A549 treated with CpdA at 1 μM for 4 hours (cell line): ENCODE measurements around the gene ITM2B. TPM values are rescaled to one million over a fixed set of nuclear protein-coding genes. Genes with fewer than 3 reads are reported as not detected.

ENCODE experiments used
- total RNA-seq: library from RNA; stranded (reverse); fragments of 200-300 nt; extraction: Qiagen RNA extraction; gene quantifications from 5 replicates; pipeline ENCODE4 v1.2.3, GENCODE V29; 2022; ENCODE audit warnings: low read depth

Gene ITM2B
- total RNA-seq: 125 to 180 TPM (median 139 TPM) in 5 replicates

DNA sequence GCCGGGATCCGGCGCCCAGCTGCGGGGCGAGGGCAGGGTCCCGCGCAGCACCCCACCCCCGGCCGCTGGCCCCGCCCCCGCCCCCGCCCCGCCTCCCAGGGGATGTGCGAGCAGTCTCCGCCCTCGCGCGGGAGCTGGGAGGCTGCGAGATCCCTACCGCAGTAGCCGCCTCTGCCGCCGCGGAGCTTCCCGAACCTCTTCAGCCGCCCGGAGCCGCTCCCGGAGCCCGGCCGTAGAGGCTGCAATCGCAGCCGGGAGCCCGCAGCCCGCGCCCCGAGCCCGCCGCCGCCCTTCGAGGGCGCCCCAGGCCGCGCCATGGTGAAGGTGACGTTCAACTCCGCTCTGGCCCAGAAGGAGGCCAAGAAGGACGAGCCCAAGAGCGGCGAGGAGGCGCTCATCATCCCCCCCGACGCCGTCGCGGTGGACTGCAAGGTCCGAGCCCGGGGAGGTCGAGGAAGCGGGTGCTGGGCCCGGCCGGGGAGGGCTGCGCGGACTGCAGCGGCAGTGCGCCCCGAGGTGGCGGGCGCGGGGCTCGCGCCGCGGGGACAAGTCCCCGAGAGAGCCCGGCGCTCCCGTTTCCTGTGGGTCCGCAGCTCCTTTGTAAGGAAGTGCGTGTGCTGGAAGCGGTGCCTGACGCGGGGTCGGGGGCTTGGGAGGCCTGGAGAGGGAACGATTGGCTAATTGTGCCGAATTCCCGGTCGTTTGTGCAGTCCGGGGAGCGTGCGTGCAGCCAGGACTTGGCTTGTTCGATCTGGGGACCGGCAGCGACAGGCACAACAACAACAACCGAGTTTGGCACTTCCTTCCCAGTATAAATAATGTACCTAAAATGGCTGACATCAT lies at the start of gene ITM2B:
Gene ITM2B (plus strand): TSS at position 161 of the 843 bp plus-strand sequence. CDS start 155 bp downstream, at position 316.

DNA sequence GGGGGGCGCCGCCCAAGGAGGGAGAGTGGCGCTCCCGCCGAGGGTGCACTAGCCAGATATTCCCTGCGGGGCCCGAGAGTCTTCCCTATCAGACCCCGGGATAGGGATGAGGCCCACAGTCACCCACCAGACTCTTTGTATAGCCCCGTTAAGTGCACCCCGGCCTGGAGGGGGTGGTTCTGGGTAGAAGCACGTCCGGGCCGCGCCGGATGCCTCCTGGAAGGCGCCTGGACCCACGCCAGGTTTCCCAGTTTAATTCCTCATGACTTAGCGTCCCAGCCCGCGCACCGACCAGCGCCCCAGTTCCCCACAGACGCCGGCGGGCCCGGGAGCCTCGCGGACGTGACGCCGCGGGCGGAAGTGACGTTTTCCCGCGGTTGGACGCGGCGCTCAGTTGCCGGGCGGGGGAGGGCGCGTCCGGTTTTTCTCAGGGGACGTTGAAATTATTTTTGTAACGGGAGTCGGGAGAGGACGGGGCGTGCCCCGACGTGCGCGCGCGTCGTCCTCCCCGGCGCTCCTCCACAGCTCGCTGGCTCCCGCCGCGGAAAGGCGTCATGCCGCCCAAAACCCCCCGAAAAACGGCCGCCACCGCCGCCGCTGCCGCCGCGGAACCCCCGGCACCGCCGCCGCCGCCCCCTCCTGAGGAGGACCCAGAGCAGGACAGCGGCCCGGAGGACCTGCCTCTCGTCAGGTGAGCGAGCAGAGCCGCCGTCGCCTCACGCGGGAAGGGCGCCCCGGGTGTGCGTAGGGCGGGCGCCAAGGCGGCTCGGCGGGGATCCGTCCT lies 70.5 kb downstream of the ITM2B start, which contains the start of gene RB1:
Gene RB1 (plus strand): TSS at position 393 of the 784 bp plus-strand sequence. CDS start 162 bp downstream, at position 555.

Other genes with a start within 250 kb of the ITM2B start
- 28.9 to 33.4 TPM (median 31.3 TPM) in 5 replicates for gene SUCLA2, start 231.9 kb upstream of the ITM2B start, total RNA-seq
- gene NUDT15, start 195.5 kb upstream of the ITM2B start, total RNA-seq: 26.1 to 31.1 TPM (median 27.1 TPM) in 5 replicates
- 35.6 to 46.8 TPM (median 36.9 TPM) in 5 replicates for gene MED4, start 138.1 kb upstream of the ITM2B start, total RNA-seq
- gene RB1, start 70.5 kb downstream of the ITM2B start, total RNA-seq: 13.9 to 21.4 TPM (median 14.9 TPM) in 5 replicates
- 0.54 to 1.3 TPM (median 0.89 TPM) in 5 replicates for gene LPAR6, start 179.9 kb downstream of the ITM2B start, total RNA-seq